Stimulated activated CD8-positive, alpha-beta memory T cell treated with anti-CD3 and anti-CD28 coated beads, Interleukin-12 subunit alpha, Interleukin-12 subunit beta, amount 100 ng/mL, for 4 hours (primary cell): Measurements from ENCODE around the gene ZNF136.

ENCODE experiments used
- DNase-seq: peaks from one replicate; pipeline ENCODE4 v3.0.0-alpha.2; 2020; ENCODE audit warnings: low read depth

ZNF136 gene

GRCh38 chr19:12162882-12163806 is at the start of gene ZNF136:
TSS of gene ZNF136 (plus strand) at chr19:12163096. CDS start at chr19:12163204, 108 bp downstream.
- DNase-seq = peak; percentile 82

DNA sequence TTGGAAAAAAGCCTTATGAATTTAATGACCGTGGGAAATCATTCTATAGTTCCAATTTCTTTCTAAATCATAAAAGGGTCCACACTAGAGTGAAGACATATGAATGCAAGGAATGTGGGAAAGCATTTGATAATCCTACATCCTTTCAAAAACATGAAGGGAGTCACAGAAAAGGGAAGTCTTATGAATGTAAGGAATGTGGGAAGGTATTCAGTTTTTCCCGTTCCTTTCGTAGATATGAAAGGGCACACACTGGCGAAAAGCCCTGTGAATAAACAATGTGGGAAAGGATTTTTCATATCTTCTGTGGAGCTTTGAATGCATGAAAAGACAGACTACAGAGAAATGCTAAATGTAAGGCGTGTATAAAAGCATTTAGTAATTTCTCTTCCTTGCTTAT is 49.8 kb upstream of the ZNF136 start:
- no peak for DNase-seq

GRCh38 chr19:12117201-12117970 is 45.5 kb upstream of the ZNF136 start:
- no peak for DNase-seq

- no peak for DNase-seq
These were observed 36.2 kb upstream of the ZNF136 start for GRCh38 chr19:12126707-12127106.

GRCh38 chr19:12133069-12133468 is 29.8 kb upstream of the ZNF136 start:
- DNase-seq = no peak

DNA sequence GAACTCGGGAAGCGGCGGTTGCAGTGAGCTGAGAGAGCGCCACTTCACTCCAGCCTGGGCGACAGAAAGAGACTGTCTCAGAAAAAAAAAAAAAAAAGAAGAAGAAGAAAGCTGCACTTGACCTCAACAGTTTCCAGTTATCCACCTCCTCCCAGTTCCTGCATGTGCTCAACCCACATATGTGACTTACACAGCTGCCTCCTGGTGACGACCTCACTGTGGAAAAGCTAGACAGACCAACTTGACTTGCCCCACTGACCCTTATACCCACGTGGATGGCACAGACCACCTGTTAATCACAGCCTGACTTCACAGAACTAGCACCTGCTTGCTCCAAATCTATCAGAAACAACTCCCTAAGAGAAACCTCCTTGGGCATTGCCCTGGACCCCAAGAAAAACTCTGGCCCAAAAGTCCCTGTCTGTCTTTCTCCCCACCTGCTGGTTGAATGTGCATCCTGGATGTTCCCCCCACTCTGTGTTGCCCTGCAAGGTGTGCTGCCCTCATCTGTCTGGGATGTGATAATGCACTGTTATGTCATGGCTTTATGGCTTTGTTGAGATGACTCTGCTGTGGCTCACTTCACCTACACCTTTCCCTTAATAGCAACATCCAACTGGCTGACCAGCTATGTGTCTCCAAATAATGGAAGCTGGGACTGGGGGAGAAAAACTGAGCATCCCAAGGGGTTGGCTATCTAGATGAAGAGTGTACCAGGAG is 25.5 kb upstream of the ZNF136 start:
- DNase-seq = no peak

DNA sequence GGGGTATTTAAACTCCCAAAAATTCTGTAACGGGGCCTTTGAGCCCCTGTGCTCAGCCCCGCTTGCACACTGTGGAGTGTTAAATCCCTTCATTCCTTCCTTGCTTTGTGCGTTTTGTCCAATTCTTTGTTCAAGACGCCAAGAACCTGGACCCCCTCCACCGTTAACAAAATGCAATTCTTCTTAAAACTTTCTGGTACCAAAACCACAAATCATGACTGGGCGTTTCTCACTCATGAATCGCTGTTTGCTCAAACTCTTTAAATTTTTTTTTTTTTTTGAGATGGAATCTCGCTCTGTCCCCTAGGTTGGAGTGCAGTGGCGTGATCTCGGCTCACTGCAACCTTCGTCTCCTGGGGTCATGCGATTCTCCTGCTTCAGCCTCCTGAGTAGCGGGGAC is 23.6 kb upstream of the ZNF136 start:
- no peak for DNase-seq

GRCh38 chr19:12139885-12140544 is 22.9 kb upstream of the ZNF136 start, which contains the start of gene ZNF20:
TSS of gene ZNF20 (minus strand) at chr19:12140350. CDS start at chr19:12140182, 168 bp downstream.
- peak; percentile 76 for DNase-seq

GRCh38 chr19:12140545-12141404 is 22.1 kb upstream of the ZNF136 start:
- peak; percentile 65 for DNase-seq

- DNase-seq = no peak
These were observed 21.5 kb upstream of the ZNF136 start for GRCh38 chr19:12141405-12141736.

DNA sequence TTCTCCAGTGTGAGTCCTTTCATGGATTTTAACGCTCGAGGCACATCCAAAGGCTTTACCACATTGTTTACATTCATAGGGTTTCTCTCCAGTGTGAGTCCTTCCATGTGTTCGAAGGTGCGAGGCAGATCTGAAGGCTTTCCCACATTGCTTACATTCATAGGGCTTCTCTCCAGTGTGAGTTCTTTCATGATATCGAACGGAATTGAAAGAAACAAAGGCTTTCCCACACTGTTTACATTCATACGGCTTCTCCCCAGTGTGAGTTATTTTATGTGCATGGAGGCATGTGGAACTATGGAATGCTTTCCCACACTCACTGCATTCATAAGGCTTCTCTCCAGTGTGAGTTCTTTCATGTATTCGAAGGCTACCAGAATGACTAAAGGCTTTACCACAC is 17.5 kb upstream of the ZNF136 start:
- no peak for DNase-seq

DNA sequence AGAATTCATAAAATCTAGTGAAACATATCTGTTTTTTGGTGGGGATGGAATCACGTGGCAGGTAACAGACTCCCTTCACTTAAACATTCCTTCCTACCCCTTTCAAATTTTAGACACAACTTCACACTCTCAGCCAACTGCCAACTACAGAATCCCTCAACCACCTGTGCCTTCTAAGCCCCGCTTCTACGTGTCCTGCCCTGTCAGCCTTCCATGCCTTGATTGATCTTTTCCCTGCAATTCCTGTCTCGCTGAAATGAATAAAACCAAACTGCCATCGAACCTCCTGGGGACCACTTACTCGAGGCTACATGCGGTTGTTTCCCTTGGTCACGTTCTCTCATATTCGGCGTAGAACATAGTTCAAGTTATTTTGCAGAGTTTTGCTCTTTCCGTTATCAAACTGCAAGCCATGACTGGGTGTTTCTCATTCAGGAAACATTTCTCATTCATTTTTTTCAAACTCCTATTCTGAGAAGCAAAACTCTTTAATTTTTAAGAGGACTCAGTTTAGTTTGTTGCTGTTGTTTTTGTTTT is 7.5 kb upstream of the ZNF136 start:
- no peak for DNase-seq

GRCh38 chr19:12156223-12157058 is 6.5 kb upstream of the ZNF136 start, which contains the start of gene ZNF625:
TSS of gene ZNF625 (minus strand) at chr19:12156734. CDS start at chr19:12156558, 176 bp downstream.
- no peak for DNase-seq

DNA sequence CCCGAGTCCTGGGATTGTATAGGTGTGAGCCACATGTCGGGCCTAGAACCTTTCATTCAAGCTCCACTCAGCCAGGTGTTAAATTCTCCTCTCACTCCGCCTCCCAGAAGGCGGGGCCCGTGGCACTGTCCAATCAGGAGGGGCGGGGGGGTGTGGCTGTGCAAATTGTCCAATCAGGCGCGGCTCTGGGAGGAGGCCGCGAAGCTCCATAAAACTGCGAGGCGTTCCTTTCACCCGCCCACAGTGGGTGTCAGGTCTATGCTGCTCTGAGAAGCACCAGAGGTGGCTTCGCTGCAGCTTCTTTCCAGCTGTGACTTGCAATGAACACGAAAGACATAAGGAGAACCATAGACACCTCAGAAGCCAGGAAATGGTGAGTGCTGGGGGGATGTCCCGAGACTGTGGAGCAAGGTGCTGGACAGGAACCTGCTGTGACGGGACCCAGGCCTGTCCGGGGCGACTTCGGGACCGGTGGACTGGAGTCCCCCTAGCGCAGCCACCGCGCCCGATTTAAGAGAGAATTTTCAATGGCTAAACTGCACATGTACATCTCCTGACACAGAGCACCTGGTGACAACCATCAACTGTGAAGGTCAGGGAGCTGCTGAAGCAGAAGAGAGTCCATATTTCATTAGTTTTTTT is 3.0 kb upstream of the ZNF136 start:
- no peak for DNase-seq

DNA sequence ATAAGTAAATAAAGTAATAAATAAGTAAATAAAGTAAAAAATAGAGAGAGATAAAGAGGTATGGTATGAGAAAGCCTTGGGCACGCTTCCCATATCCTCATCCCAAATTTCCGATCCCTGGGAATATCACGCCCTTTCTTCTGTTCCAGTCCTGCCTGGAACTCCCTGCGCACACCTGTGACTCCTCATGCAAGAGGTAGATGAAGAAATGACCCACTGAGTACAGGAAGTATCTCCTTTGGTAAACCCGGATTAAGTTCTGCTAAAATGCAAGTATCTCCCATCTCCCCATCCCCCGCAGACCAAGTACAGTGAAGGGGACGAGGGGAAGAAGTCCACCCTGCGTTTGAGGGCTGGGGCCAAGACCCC is 399 bp upstream of the ZNF136 start:
- no peak for DNase-seq

DNA sequence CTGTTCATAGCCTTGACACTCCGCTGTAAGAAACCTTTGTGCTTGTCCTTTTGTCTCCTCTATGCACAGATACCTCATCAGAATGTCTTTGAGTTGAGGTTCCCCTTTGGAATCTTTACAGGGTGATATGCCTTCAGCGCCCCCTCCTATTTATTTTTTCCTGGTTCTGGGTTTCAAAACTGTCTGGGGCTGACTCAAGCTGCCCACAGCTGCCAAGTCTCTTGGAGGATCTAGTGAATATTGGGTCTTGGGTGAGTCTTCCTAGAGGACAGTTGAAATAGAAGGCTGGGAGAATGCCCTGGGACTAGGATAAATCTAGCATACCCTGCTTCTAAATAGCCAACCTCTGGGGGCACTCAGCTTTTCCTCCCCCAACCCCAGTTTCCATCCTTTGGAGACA is 930 bp downstream of the ZNF136 start:
- no peak for DNase-seq

- DNase-seq = no peak
These were observed 3.7 kb downstream of the ZNF136 start for GRCh38 chr19:12166626-12167025.

- no peak for DNase-seq
These were observed 17.5 kb downstream of the ZNF136 start for GRCh38 chr19:12180377-12180776.

DNA sequence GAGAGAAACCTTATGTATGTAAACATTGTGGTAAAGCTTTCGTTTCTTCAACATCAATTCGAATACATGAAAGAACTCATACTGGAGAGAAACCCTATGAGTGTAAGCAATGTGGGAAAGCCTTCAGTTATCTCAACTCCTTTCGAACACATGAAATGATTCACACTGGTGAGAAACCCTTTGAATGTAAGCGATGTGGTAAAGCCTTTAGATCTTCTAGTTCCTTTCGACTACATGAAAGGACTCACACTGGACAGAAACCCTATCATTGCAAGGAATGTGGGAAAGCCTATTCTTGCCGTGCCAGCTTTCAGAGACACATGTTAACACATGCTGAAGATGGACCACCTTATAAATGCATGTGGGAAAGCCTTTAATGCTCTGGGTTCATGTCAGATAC is 24.7 kb downstream of the ZNF136 start:
- DNase-seq = no peak
